Trophoblast cell (in vitro differentiated cells and primary cell): Measurements from ENCODE around the gene CRB2.

Experiments used
- DNase-seq, 2 donors: peaks; one replicate each; pipeline ENCODE4 v3.0.0-alpha.2; 2016
- H2AFZ ChIP-seq: 2 replicates; pipeline ENCODE4 v1.6.1; 2013; ENCODE audit warnings: low read length, moderate library complexity, mild to moderate bottlenecking; ENCODE audit not compliant: insufficient read depth, poor library complexity
- H2AK5ac ChIP-seq: 2 replicates; pipeline ENCODE4 v1.6.1; 2013; ENCODE audit warnings: mild to moderate bottlenecking, low read length
- H2BK120ac ChIP-seq: 2 replicates; pipeline ENCODE4 v1.6.1; 2013; ENCODE audit warnings: low read length, mild to moderate bottlenecking, moderate library complexity; ENCODE audit not compliant: insufficient read depth, poor library complexity
- H2BK12ac ChIP-seq: 2 replicates; pipeline ENCODE4 v1.6.1; 2013; ENCODE audit warnings: mild to moderate bottlenecking, low read length, moderate library complexity
- H2BK5ac ChIP-seq: 2 replicates; pipeline ENCODE4 v1.6.1; 2013; ENCODE audit warnings: low read length, low read depth, moderate library complexity, mild to moderate bottlenecking; ENCODE audit not compliant: poor library complexity
- H3K14ac ChIP-seq: 2 replicates; pipeline ENCODE4 v1.6.1; 2013; ENCODE audit warnings: mild to moderate bottlenecking, low read length
- H3K18ac ChIP-seq: 2 replicates; pipeline ENCODE4 v1.6.1; 2013; ENCODE audit warnings: mild to moderate bottlenecking, low read length
- H3K23ac ChIP-seq: 2 replicates; pipeline ENCODE4 v1.6.1; 2013; ENCODE audit warnings: low read length
- H3K27ac ChIP-seq: 2 replicates; pipeline ENCODE4 v1.5.1; 2013; ENCODE audit warnings: low read depth, mild to moderate bottlenecking, inconsistent platforms, low read length, moderate library complexity
- H3K27me3 ChIP-seq: 2 replicates; pipeline ENCODE4 v1.6.1; 2013; ENCODE audit warnings: inconsistent platforms, mild to moderate bottlenecking, low read length, moderate library complexity; ENCODE audit not compliant: insufficient read depth
- H3K36me3 ChIP-seq, 2 experiments: 1 replicate in 1 of 2; 2 replicates in 1 of 2; pipeline ENCODE4 v1.6.1; 2013; ENCODE audit warnings: low read length in 2 of 2, mild to moderate bottlenecking in 2 of 2, moderate library complexity in 1 of 2; ENCODE audit not compliant: insufficient read depth in 2 of 2, control insufficient read depth in 1 of 2
- H3K4ac ChIP-seq: 2 replicates; pipeline ENCODE4 v1.6.1; 2013; ENCODE audit warnings: low read depth, mild to moderate bottlenecking, low read length, moderate library complexity
- H3K4me1 ChIP-seq, 2 experiments: 1 replicate in 1 of 2; 2 replicates in 1 of 2; pipeline ENCODE4 v1.6.1; 2013; ENCODE audit warnings: low read length in 2 of 2, mild to moderate bottlenecking in 2 of 2, moderate library complexity in 1 of 2; ENCODE audit not compliant: insufficient read depth in 2 of 2, control insufficient read depth in 1 of 2
- H3K4me2 ChIP-seq: 2 replicates; pipeline ENCODE4 v1.6.1; 2013; ENCODE audit warnings: inconsistent platforms, mild to moderate bottlenecking, low read length, moderate library complexity
- H3K4me3 ChIP-seq: 2 replicates; pipeline ENCODE4 v1.5.1; 2013; ENCODE audit warnings: mild to moderate bottlenecking, low read depth, low read length, inconsistent platforms
- H3K79me1 ChIP-seq: one replicate; pipeline ENCODE4 v1.6.1; 2013; ENCODE audit warnings: low read length
- H3K79me2 ChIP-seq: 2 replicates; pipeline ENCODE4 v1.6.1; 2013; ENCODE audit warnings: low read length, mild to moderate bottlenecking; ENCODE audit not compliant: control insufficient read depth, insufficient read depth, poor library complexity
- H3K9ac ChIP-seq: 2 replicates; pipeline ENCODE4 v1.6.1; 2013; ENCODE audit warnings: mild to moderate bottlenecking, low read length
- H3K9me3 ChIP-seq: 2 replicates; pipeline ENCODE4 v1.6.1; 2013; ENCODE audit warnings: low read depth, mild to moderate bottlenecking, control low read depth, inconsistent platforms, low read length; ENCODE audit not compliant: insufficient read depth
- H4K12ac ChIP-seq: 2 replicates; pipeline ENCODE4 v1.6.1; 2013; ENCODE audit warnings: low read depth, mild to moderate bottlenecking, low read length, moderate library complexity
- H4K8ac ChIP-seq: 2 replicates; pipeline ENCODE4 v1.6.1; 2013; ENCODE audit warnings: low read depth, mild to moderate bottlenecking, low read length, moderate library complexity
- H4K91ac ChIP-seq: one replicate; pipeline ENCODE4 v1.6.1; 2013; ENCODE audit warnings: low read depth, mild to moderate bottlenecking, low read length, moderate library complexity
- WGBS: extraction: QIAGEN DNeasy Blood & Tissue Kit; methylation state at CpG from one replicate; pipeline ENCODE4 v1.1.7; 2013; ENCODE audit warnings: missing lambda C conversion rate; ENCODE audit not compliant: insufficient read length, insufficient coverage; ENCODE audit errors: extremely low coverage; 5-methylcytosine and 5-hydroxymethylcytosine counted together

CRB2 gene

DNA sequence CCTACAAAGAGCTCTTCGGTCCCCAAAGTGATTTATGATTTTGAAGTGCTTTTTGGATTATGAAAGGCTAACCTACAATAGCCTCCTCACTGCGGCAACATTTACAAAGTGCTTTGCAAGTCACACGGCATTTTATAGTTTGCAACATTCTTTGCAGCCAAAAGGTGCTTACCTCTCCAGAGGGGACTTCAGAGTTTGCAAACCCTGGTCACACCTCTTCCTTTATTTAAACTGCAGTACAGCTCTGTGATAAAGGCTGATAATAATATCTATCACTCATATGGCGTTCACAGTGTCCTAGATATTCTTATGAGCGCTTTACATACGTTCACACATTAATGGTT, 20.0 kb upstream of the CRB2 start:
- Histone ChIP-seq H3K27me3 (no peaks in the 10 kb centered on the region), H3K9me3 (peaks cover 3% of the 10 kb centered on the region), H2BK120ac (no peak overlapping the region), H4K8ac (no peak overlapping the region), H2BK12ac (no peak overlapping the region), H3K23ac (no peak overlapping the region), H4K91ac (no peak overlapping the region), H3K9ac (no peak overlapping the region), H3K14ac (no peak overlapping the region), H4K12ac (no peak overlapping the region), H2AK5ac (no peak overlapping the region), H3K79me1 (no peaks in the 10 kb centered on the region), H3K27ac (no peak overlapping the region), H2AFZ (no peak overlapping the region), H3K79me2 (no peaks in the 10 kb centered on the region), H2BK5ac (no peak overlapping the region), H3K36me3 (no peaks in the 10 kb centered on the region), H3K4me3 (no peak overlapping the region), H3K4ac (no peak overlapping the region), H3K18ac (no peak overlapping the region), H3K4me2 (peak overlapping the region; percentile 20), H3K4me1 (peaks cover 8% of the 10 kb centered on the region in 2 experiments)
- DNase-seq: no peak
- WGBS: no CpG with 5 or more reads among the region's 6 CpGs

DNA sequence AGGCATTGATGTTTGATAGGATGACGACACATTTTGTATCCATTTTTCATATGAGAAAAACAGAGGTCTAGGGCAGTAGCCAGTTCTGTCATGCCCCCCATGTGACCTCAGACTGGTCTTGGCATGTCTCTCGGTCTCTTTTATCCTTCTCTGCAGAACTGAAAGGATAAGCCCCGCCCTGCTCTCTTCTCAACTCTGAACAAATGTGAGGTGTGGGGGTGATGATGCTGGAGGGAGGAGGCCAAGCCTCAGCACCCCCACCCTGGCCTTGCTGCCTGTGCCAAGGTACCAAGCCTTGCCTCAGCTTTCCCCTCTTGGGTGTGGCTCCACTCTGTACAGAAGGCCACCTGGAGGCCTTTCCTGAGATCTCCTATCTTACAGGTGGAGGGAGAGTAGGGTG, 19.5 kb upstream of the CRB2 start:
- Histone ChIP-seq H3K4me1 (peaks cover 8% of the 10 kb centered on the region in 2 experiments), H3K4me2 (no peak overlapping the region), H3K27me3 (no peaks in the 10 kb centered on the region), H2BK12ac (no peak overlapping the region), H3K14ac (no peak overlapping the region), H3K36me3 (no peaks in the 10 kb centered on the region), H3K79me2 (no peaks in the 10 kb centered on the region), H2BK5ac (no peak overlapping the region), H3K18ac (no peak overlapping the region), H2AFZ (no peak overlapping the region), H3K23ac (no peak overlapping the region), H3K9me3 (peaks cover 3% of the 10 kb centered on the region), H4K91ac (no peak overlapping the region), H3K27ac (no peak overlapping the region), H4K12ac (no peak overlapping the region), H4K8ac (no peak overlapping the region), H3K4ac (no peak overlapping the region), H2BK120ac (no peak overlapping the region), H3K4me3 (no peak overlapping the region), H2AK5ac (no peak overlapping the region), H3K9ac (no peak overlapping the region), H3K79me1 (no peaks in the 10 kb centered on the region)
- no CpG with 5 or more reads among the region's 3 CpGs for WGBS
- no peak for DNase-seq

GRCh38 chr9:123336959-123337358, 19.0 kb upstream of the CRB2 start:
- H3K4me2 ChIP-seq: no peak overlapping the region
- no peak overlapping the region for H2AFZ ChIP-seq
- H4K91ac ChIP-seq: no peak overlapping the region
- H4K8ac ChIP-seq: no peak overlapping the region
- no peak overlapping the region for H3K9ac ChIP-seq
- H2AK5ac ChIP-seq: no peak overlapping the region
- H2BK120ac ChIP-seq: no peak overlapping the region
- no peak overlapping the region for H3K14ac ChIP-seq
- H3K18ac ChIP-seq: no peak overlapping the region
- no peak overlapping the region for H2BK12ac ChIP-seq
- H3K4me1 ChIP-seq: peaks cover 8% of the 10 kb centered on the region in 2 experiments
- no peaks in the 10 kb centered on the region for H3K27me3 ChIP-seq
- H3K79me1 ChIP-seq: no peaks in the 10 kb centered on the region
- H3K4ac ChIP-seq: no peak overlapping the region
- no peak overlapping the region for H4K12ac ChIP-seq
- H3K9me3 ChIP-seq: peaks cover 3% of the 10 kb centered on the region
- H3K79me2 ChIP-seq: no peaks in the 10 kb centered on the region
- no peak overlapping the region for H3K27ac ChIP-seq
- no peak overlapping the region for H2BK5ac ChIP-seq
- no peak for DNase-seq
- no peaks in the 10 kb centered on the region for H3K36me3 ChIP-seq
- H3K23ac ChIP-seq: no peak overlapping the region
- H3K4me3 ChIP-seq: no peak overlapping the region

DNA sequence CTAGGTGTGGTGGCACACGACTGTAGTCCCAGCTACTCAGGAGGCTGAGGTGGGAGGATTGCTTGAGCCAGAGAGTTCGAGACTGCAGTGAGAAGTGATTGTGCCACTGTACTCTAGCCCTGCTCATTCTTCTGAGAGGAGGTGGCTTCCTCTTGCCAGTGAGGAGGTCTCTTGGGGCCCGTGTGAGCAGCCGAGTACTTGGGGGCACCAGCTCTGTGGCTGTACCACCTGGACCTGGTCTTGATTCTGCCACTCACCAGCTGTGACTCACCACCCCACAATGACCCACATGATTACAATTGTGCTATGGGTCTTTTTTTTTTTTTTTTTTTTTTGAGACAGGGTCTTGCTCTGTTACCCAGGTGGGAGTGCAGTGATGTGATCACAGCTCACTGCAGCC, 18.0 kb upstream of the CRB2 start:
- no peak overlapping the region for H2AK5ac ChIP-seq
- peaks cover 3% of the 10 kb centered on the region for H3K9me3 ChIP-seq
- H3K23ac ChIP-seq: no peak overlapping the region
- no peaks in the 10 kb centered on the region for H3K79me2 ChIP-seq
- no peak overlapping the region for H3K18ac ChIP-seq
- H2AFZ ChIP-seq: no peak overlapping the region
- no peak overlapping the region for H3K27ac ChIP-seq
- no peak overlapping the region for H3K14ac ChIP-seq
- DNase-seq: no peak
- H3K4ac ChIP-seq: no peak overlapping the region
- no peak overlapping the region for H3K4me3 ChIP-seq
- H3K27me3 ChIP-seq: no peaks in the 10 kb centered on the region
- no CpG with 5 or more reads among the region's 4 CpGs for WGBS
- H4K91ac ChIP-seq: no peak overlapping the region
- H2BK5ac ChIP-seq: no peak overlapping the region
- no peak overlapping the region for H4K12ac ChIP-seq
- H2BK12ac ChIP-seq: no peak overlapping the region
- H3K4me2 ChIP-seq: no peak overlapping the region
- H4K8ac ChIP-seq: no peak overlapping the region
- no peak overlapping the region for H2BK120ac ChIP-seq
- no peaks in the 10 kb centered on the region for H3K36me3 ChIP-seq
- H3K4me1 ChIP-seq: peaks cover 8% of the 10 kb centered on the region in 2 experiments
- H3K9ac ChIP-seq: no peak overlapping the region
- no peaks in the 10 kb centered on the region for H3K79me1 ChIP-seq
